Stimulated activated CD8-positive, alpha-beta memory T cell treated with anti-CD3 and anti-CD28 coated beads, Interleukin-4, amount 100 ng/mL, for 48 hours (primary cell): ENCODE data around the gene USF2.
"Not testable (repeated sequence)": the region's sequence is repeated elsewhere in the genome, so short reads cannot be mapped to it uniquely, and the experiment has no call there.

Experiments
- DNase-seq: peaks from one replicate; pipeline ENCODE4 v3.0.0-alpha.2; 2020

The USF2 gene, protein sequence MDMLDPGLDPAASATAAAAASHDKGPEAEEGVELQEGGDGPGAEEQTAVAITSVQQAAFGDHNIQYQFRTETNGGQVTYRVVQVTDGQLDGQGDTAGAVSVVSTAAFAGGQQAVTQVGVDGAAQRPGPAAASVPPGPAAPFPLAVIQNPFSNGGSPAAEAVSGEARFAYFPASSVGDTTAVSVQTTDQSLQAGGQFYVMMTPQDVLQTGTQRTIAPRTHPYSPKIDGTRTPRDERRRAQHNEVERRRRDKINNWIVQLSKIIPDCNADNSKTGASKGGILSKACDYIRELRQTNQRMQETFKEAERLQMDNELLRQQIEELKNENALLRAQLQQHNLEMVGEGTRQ

GRCh38 chr19:35268536-35269437 lies at the start of gene USF2:
Gene USF2 (plus strand): TSS chr19:35268962. CDS start chr19:35269102, 140 bp downstream.
- peak; percentile 77 for DNase-seq

- DNase-seq, result no peak
Measured at GRCh38 chr19:35219008-35219407, 49.8 kb upstream of the USF2 start.

DNA sequence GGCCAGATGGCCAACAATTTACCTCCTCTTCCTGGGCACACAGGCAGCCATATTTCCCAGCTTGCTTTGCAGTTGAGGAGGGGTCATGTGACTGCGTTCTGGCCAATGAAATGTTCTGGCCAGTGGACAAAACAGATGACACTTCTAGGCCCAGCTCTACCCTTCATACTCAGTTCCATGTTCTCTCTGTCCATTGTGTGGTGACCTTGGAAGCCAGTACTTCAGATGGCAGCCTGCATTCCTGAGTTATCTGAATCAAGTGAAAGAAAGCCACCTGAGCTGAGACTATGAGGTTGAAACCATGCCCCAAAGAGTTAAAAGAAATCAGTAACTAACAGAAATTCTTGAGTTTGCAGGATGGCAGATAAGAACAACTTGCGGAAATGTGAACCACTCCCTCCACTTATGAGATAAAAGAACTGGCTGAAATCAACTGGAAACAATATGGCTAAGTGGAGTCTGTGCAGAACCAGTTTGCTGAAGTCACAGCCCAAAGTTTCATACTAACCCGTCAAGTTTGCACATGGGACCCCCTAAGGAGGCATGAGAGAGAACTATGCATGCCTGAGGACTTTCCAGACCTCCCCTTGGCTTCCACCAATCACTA lies 48.3 kb upstream of the USF2 start:
- peak; percentile 18 for DNase-seq

DNA sequence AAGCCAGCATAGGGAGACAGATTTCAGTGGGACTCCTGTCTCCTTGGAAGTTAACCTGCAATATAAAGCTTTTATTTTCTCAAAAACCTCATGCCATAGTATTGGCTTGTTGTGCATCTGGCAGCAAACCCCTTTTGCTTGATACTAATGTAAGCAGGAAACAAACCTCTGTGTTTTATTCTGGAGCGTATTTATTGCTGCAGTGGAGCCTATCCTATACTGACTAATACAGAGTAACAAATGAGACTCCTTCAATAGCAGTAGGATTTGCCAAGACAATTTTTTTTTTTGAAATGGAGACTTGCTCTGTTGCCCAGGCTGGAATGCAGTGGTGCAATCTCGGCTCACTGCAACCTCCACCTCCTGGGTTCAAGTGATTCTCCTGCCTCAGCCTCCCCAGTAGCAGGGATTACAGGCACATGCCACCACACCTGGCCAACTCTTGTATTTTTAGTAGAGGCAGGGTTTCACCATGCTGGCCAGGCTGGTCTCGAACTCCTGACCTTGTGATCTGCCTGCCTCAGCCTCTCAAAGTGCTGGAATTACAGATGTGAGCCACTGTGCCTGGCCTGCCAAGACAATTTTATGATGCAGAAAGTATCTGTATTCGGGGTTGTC lies 47.7 kb upstream of the USF2 start:
- DNase-seq, result peak; percentile 7

DNA sequence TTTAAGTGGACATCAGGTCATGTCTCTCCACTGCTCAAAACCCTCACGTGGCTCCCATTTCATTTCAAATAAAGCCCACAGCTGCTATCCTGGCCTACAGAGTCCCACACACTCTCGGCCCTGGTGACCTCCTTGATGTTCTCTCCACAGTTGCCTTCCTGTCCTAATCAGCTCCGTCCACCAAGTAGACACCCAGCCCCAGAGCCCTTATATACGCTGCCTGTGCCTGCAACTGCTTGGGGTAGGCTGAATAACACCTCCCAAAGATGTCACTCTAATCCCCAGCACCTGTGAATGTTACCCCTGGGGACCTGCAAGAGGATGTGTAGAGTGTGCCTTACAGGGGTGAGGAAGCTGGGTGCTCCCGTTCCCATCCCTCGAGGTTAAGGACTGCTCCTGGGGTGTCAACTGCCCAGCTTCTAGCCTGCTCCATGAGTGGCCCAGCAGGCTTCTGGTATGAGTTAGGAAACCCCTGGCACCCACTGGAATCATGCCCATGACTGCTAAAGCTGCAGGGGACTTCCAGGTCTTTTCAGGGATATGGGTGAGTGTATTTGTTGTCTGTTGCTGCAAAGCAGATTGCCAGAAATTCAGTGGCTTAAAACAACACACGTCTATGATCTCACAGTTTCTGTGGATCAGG lies 46.3 kb upstream of the USF2 start:
- DNase-seq, result peak; percentile 22

- peak; percentile 18 for DNase-seq
Measured at GRCh38 chr19:35223084-35223790, 45.5 kb upstream of the USF2 start.

DNA sequence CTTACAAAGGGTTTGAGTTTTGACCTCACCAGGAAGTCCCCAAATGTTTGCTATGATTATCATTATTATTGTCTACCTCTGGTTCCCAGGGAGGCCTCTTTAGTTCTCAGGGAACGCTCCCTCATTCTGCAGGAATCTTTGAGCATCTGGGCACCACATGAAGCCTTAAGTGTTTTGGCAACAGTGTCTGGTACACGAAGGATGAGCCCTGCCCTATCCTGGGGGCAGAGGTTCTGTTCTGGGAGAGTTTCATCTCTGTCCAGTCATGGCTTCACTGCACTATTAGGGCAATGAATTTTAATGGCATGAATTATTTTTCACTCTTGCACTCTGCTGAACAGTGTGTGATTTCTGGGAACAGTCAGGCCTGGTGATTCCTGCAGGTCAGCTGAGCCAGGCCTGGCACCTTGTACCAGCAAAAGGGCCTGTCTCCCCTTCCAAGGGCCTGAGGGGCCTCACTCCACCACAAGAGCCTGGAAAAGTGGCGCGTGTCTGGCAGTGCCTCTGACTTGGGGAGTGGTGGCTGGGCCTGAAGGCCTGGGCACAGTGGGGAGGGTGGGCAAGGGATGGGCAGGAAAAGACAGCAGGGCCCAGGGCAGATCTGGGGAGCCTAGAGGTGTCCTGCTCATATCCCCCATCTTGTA lies 44.8 kb upstream of the USF2 start:
- peak; percentile 17 for DNase-seq

GRCh38 chr19:35224681-35225571 lies 43.8 kb upstream of the USF2 start:
- peak; percentile 19 for DNase-seq

- no peak for DNase-seq
Measured at GRCh38 chr19:35225951-35226350, 42.8 kb upstream of the USF2 start.

DNA sequence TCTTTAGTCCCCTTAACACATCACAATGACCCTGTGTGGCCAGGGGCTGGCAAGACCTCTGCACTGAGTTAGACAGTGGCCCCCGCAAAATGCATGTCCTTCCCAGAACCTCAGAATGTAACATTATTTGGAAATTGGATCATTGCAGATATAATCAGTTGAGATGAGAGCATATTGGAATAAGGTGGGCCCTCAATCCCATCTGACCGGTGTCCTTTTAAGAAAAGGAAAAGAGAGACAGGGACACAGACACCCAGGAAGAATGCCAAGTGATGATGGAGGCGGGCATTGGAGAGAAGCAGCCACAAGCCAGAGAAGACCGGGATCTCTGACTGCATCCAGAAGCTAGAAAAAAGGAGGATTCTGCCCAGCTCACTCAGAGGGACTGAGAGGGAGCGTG lies 42.0 kb upstream of the USF2 start:
- no peak for DNase-seq

GRCh38 chr19:35228177-35228930 lies 40.4 kb upstream of the USF2 start, which contains the start of gene FAM187B:
Gene FAM187B (minus strand): TSS chr19:35228739. CDS start chr19:35228680, 59 bp downstream.
- DNase-seq, result peak; percentile 17

GRCh38 chr19:35229601-35230000 lies 39.2 kb upstream of the USF2 start:
- DNase-seq, result no peak

GRCh38 chr19:35231956-35232645 lies 36.7 kb upstream of the USF2 start:
- peak; percentile 17 for DNase-seq

DNA sequence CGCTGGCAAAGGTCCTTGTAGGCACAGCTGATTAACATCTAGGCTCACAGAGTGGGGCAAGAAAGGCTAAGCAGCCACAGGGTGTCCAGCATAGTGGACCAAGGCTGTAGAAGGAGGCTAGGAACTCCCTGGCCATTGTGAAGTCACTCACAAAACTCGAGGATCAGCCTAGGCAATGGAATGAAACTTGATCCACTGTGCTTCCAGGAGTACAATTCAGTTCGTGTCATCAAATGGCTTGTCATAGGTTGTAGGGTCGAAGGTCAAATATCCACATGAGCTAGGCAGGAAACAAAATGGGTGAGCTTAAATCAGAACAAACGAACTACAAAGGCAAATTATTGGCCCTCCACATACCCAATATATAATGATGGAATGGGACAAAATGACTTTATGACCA lies 35.9 kb upstream of the USF2 start:
- peak; percentile 7 for DNase-seq

DNA sequence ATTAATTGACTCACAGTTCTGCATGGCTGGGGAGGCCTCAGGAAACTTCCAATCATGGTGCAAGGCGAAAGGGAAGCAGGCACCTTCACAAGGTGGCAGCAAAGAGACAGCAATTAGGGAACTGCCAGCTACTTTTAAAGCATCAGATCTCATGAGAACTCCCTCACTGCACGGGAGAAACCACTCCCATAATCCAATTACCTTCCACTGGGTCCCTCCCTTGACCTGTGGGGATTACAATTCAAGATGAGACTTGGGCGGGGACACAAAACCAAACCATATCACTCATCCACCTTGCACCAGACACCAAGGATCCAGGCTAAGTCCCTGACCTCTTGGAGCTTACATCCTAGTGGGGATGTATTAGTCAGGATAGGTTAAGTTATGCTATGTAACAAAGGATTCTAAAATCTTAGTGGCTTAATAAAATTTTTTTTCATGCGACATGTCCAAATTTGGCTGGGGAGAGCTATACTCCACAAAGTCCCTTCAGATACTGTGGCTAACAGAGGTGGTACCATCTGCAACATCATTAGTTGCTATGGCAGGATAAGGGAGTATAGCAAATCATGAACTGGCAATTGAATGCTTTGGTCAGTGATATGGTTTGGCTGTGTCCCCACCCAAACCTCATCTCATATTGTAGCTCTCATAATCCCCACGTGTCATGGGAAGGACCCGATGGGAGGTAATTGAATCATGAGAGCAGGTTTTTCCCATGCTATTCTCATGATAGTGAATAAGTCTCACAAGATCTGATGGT lies 31.9 kb upstream of the USF2 start:
- peak; percentile 24 for DNase-seq

GRCh38 chr19:35239597-35239996 lies 29.2 kb upstream of the USF2 start:
- not testable (repeated sequence) for DNase-seq

DNA sequence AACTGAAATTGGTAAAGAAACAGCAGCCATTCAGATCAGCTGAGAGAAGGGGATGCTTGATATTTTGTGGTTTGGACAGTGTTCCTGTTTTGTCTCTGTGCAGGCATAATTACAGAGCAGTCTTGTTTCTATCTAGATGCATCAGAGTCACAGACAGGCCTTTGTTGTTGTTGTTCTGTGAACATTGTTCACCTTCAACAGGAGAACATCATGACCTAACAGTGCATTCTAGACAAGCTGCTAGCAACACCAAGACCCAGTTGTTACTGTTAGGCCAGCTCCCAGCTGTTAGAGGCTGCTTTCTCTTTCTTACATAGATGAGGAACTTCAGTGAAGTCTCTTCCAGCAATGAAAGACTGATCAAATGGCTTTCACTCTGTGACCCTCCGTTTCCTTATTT lies 28.4 kb upstream of the USF2 start:
- peak; percentile 18 for DNase-seq

- DNase-seq, result no peak
Measured at GRCh38 chr19:35241417-35241816, 27.3 kb upstream of the USF2 start.
